Gastroesophageal sphincter (tissue), 3 donors: ENCODE measurements around the gene NEUROG2.

Source experiments
- CTCF ChIP-seq, 4 experiments: fragments of 200-600 bp in 2 of 4; fragments of 450-650 bp in 2 of 4; sonication (generic) in 1 of 4; IDR thresholded peaks; one replicate each; pipeline ENCODE4 v1.5.1; 2017 to 2019; ENCODE audit warnings: antibody characterized with exemption in 4 of 4, mild to moderate bottlenecking in 2 of 4, moderate library complexity in 2 of 4
- EP300 ChIP-seq: sonication (generic); formaldehyde crosslinking; IDR thresholded peaks from one replicate; pipeline ENCODE4 v1.6.1; 2017; ENCODE audit warnings: antibody characterized with exemption, mild to moderate bottlenecking
- POLR2A ChIP-seq, 2 donors: fragments of 450-650 bp; IDR thresholded peaks; one replicate each; pipeline ENCODE4 v1.6.1; 2017; ENCODE audit warnings: antibody characterized with exemption in 2 of 2, mild to moderate bottlenecking in 2 of 2, moderate library complexity in 1 of 2

- TF ChIP-seq EP300 (no peak), CTCF (IDR thresholded peaks at IDR 0.05) (no peak), POLR2A (IDR thresholded peaks at IDR 0.05) (no peak)
These were observed 6.5 kb downstream of the NEUROG2 start for GRCh38 chr4:112509243-112510141.
